Right hindlimb (tissue), 1 donor: ENCODE results near the gene IFIT5.
"Not testable (repeated sequence)": the region's sequence is repeated elsewhere in the genome, so short reads cannot be mapped to it uniquely, and the experiment has no call there.

Experiments
- DNase-seq: peaks from one replicate; pipeline ENCODE4 v3.0.0-alpha.2; 2018

Gene IFIT5

GRCh38 chr10:89440226-89441009 lies 26.1 kb downstream of the IFIT5 start:
- no peak for DNase-seq

GRCh38 chr10:89442289-89442688 lies 27.9 kb downstream of the IFIT5 start:
- DNase-seq: no peak

- DNase-seq: not testable (repeated sequence)
Observed at GRCh38 chr10:89444819-89445218, 30.5 kb downstream of the IFIT5 start.

- DNase-seq: no peak
Observed at GRCh38 chr10:89450901-89451300, 36.5 kb downstream of the IFIT5 start.

GRCh38 chr10:89452193-89452592 lies 37.8 kb downstream of the IFIT5 start:
- no peak for DNase-seq

GRCh38 chr10:89454561-89455347 lies 40.4 kb downstream of the IFIT5 start:
- DNase-seq: no peak

- DNase-seq: no peak
Observed at GRCh38 chr10:89458291-89458690, 43.9 kb downstream of the IFIT5 start.

- DNase-seq: no peak
Observed at GRCh38 chr10:89458784-89459183, 44.4 kb downstream of the IFIT5 start.

GRCh38 chr10:89463846-89464537 lies 49.6 kb downstream of the IFIT5 start:
- DNase-seq: no peak

- DNase-seq: no peak
Observed at GRCh38 chr10:89465196-89465595, 50.8 kb downstream of the IFIT5 start.

GRCh38 chr10:89466599-89467035 lies 52.2 kb downstream of the IFIT5 start:
- no peak for DNase-seq

- no peak for DNase-seq
Observed at GRCh38 chr10:89468191-89468965, 54.0 kb downstream of the IFIT5 start.

- DNase-seq: no peak
Observed at GRCh38 chr10:89469517-89469916, 55.1 kb downstream of the IFIT5 start.
